GM21390 (cell line): ENCODE data around the gene PIEZO1.
"Not testable (repeated sequence)": the region's sequence is repeated elsewhere in the genome, so short reads cannot be mapped to it uniquely, and the experiment has no call there.

Experiments
- ATAC-seq: cut with Tn5 transposase; IDR thresholded peaks from one replicate; pipeline ENCODE4 v1.9.1; 2021; ENCODE audit not compliant: unreplicated experiment

Gene PIEZO1

GRCh38 chr16:88783391-88784073 lies 1.5 kb downstream of the PIEZO1 start:
- ATAC-seq = no peak

- no peak for ATAC-seq
These were observed 2.3 kb downstream of the PIEZO1 start for GRCh38 chr16:88782454-88783390.

- ATAC-seq = peak; percentile 35
These were observed 3.6 kb downstream of the PIEZO1 start for GRCh38 chr16:88781140-88782077.

GRCh38 chr16:88780142-88781062 lies 4.6 kb downstream of the PIEZO1 start:
- ATAC-seq = no peak

- ATAC-seq = no peak
These were observed 5.4 kb downstream of the PIEZO1 start for GRCh38 chr16:88779406-88780141.

- ATAC-seq = no peak
These were observed 6.4 kb downstream of the PIEZO1 start for GRCh38 chr16:88778541-88779065.

GRCh38 chr16:88778271-88778525 lies 6.8 kb downstream of the PIEZO1 start:
- no peak for ATAC-seq

- no peak for ATAC-seq
These were observed 7.3 kb downstream of the PIEZO1 start for GRCh38 chr16:88777471-88778270.

- ATAC-seq = no peak
These were observed 9.2 kb downstream of the PIEZO1 start for GRCh38 chr16:88775825-88776224.

- no peak for ATAC-seq
These were observed 10.3 kb downstream of the PIEZO1 start for GRCh38 chr16:88774544-88775393.

GRCh38 chr16:88773812-88774291 lies 11.2 kb downstream of the PIEZO1 start:
- no peak for ATAC-seq

- no peak for ATAC-seq
These were observed 11.9 kb downstream of the PIEZO1 start for GRCh38 chr16:88772871-88773811.

- not testable (repeated sequence) for ATAC-seq
These were observed 13.2 kb downstream of the PIEZO1 start for GRCh38 chr16:88771781-88772180.

- no peak for ATAC-seq
These were observed 13.7 kb downstream of the PIEZO1 start for GRCh38 chr16:88771294-88771772.

GRCh38 chr16:88770461-88771293 lies 14.3 kb downstream of the PIEZO1 start:
- ATAC-seq = no peak
